Tibial nerve (tissue), 4 donors: ENCODE results near the gene HRNR.

Experiments used
- EP300 ChIP-seq, 2 donors: sonication (generic); formaldehyde crosslinking; IDR thresholded peaks; one replicate each; pipeline ENCODE4 v1.6.1; 2017; ENCODE audit warnings: antibody characterized with exemption in 2 of 2, mild to moderate bottlenecking in 1 of 2
- POLR2A ChIP-seq, 2 donors: fragments of 450-650 bp; IDR thresholded peaks; one replicate each; pipeline ENCODE4 v1.6.1; 2017; ENCODE audit warnings: antibody characterized with exemption in 2 of 2, mild to moderate bottlenecking in 2 of 2, moderate library complexity in 2 of 2
- TF ChIP-seq, protein P1 (sequence below), 5 experiments: fragments of 200-600 bp in 3 of 5; fragments of 450-650 bp in 2 of 5; sonication (generic) in 3 of 5; IDR thresholded peaks; one replicate each; pipeline ENCODE4 v1.5.1; 2016 to 2019; ENCODE audit warnings: antibody characterized with exemption in 5 of 5, mild to moderate bottlenecking in 3 of 5, moderate library complexity in 2 of 5

DNA sequence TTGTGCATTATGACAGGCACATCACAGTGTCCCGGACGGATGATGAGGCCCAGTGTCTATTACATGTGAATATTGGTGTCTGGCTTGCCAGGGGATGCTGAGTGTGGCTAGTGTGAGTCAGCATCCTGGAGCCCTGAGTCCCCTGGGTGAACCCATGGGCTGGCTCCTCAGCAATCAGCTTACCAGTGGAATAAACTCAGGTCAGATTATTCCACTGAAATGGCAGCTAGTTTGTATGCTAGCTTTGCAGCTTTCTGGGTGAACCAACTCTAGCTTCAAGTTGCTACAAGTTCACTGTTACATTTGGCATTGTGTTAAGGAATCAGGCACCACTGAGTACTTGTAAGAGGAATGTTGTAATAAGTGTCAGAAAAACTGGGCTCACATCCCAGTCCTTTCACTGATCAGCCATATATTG is 41.0 kb downstream of the HRNR start:
- TF ChIP-seq, protein P1, sequence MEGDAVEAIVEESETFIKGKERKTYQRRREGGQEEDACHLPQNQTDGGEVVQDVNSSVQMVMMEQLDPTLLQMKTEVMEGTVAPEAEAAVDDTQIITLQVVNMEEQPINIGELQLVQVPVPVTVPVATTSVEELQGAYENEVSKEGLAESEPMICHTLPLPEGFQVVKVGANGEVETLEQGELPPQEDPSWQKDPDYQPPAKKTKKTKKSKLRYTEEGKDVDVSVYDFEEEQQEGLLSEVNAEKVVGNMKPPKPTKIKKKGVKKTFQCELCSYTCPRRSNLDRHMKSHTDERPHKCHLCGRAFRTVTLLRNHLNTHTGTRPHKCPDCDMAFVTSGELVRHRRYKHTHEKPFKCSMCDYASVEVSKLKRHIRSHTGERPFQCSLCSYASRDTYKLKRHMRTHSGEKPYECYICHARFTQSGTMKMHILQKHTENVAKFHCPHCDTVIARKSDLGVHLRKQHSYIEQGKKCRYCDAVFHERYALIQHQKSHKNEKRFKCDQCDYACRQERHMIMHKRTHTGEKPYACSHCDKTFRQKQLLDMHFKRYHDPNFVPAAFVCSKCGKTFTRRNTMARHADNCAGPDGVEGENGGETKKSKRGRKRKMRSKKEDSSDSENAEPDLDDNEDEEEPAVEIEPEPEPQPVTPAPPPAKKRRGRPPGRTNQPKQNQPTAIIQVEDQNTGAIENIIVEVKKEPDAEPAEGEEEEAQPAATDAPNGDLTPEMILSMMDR (IDR thresholded peaks at IDR 0.05) = no peak
- TF ChIP-seq POLR2A (IDR thresholded peaks at IDR 0.05) (no peak), EP300 (IDR thresholded peaks at IDR 0.05) (no peak)
